22Rv1 (cell line): ENCODE results near the gene TRMT61B.

Source experiments
- H3K27ac ChIP-seq: fragments of 450-650 bp; 2 replicates; pipeline ENCODE4 v1.5.1; 2017
- ZFX ChIP-seq: fragments of 450-650 bp; IDR thresholded peaks from 2 replicates; pipeline ENCODE4 v1.6.1; 2017; ENCODE audit warnings: antibody characterized with exemption, borderline replicate concordance
- TF ChIP-seq, protein P1 (sequence below): fragments of 450-650 bp; IDR thresholded peaks from 2 replicates; pipeline ENCODE4 v1.5.1; 2017; ENCODE audit warnings: mild to moderate bottlenecking

Gene TRMT61B

DNA sequence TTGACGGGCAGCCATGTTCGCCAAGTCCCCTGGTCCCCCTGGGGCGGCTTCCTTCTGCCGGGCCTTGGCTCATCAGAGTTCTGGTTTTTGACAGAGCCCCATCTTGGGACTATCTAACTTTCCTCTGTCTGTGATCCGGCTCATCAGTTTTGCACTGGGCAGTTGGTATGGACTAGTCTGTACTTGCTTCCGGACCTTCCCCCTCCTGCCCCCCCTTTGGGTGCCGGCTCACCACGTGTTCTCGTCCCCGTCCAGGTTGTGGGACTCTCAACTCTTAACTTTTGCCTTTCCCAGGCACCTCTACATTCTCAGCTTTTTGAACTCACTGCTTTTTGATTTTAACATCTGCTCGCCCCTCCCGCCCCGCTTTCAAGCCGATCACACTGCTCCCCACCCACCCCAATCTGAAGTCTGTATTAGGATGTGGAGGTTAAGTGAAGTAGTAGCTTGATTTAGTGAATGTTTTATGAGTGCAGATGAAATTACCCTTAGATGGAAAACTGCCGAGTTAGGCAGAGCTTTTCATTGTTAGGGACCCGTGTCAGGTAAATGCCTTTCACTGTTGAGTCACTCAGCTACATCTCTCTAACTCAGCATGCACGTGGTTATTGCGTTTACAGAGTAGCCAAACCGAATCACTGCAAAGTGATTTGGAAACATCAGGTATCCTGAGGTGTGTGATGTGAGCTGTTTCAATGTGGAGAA is 25.2 kb upstream of the TRMT61B start:
- no peak for TF ChIP-seq ZFX
- TF ChIP-seq, protein P1, sequence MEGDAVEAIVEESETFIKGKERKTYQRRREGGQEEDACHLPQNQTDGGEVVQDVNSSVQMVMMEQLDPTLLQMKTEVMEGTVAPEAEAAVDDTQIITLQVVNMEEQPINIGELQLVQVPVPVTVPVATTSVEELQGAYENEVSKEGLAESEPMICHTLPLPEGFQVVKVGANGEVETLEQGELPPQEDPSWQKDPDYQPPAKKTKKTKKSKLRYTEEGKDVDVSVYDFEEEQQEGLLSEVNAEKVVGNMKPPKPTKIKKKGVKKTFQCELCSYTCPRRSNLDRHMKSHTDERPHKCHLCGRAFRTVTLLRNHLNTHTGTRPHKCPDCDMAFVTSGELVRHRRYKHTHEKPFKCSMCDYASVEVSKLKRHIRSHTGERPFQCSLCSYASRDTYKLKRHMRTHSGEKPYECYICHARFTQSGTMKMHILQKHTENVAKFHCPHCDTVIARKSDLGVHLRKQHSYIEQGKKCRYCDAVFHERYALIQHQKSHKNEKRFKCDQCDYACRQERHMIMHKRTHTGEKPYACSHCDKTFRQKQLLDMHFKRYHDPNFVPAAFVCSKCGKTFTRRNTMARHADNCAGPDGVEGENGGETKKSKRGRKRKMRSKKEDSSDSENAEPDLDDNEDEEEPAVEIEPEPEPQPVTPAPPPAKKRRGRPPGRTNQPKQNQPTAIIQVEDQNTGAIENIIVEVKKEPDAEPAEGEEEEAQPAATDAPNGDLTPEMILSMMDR = no peak
- peak overlapping the region; percentile 83 for H3K27ac ChIP-seq

DNA sequence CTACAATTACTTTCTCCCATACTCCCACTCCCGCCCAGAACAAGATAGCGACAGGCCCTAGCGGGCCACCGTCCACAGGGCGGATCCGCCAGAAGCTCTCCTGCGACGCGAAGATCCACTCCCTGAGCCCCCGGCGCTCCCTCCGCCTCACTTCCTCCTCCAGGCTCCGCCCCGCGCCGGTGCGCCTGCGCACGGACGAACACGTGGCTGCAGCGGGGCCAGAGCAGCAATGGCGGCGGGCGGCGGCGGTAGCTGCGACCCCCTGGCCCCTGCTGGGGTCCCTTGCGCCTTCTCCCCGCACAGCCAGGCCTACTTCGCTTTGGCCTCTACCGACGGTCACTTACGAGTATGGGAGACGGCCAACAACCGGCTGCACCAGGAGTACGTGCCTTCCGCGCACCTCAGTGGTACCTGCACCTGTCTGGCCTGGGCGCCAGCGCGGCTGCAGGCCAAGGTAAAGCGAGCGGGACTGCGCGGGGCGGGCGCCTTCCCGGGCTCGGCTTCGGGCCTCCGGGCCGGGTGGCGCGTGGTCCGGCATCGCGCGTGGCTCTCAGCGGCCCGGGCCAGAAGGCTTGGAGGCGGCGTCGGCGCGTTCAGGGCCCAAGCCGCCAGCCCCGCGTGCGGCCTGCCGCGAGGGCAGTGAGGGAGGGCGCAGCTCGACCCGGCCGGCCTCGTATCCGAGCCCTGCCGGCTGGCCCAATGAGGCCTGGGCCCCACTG is 24.5 kb upstream of the TRMT61B start, which contains the start of gene WDR43:
WDR43 (plus strand) TSS at position 198 of the 719 bp plus-strand sequence; CDS start at position 230, 32 bp downstream.
- H3K27ac ChIP-seq = peak within 1 kb of the TSS; percentile 83

DNA sequence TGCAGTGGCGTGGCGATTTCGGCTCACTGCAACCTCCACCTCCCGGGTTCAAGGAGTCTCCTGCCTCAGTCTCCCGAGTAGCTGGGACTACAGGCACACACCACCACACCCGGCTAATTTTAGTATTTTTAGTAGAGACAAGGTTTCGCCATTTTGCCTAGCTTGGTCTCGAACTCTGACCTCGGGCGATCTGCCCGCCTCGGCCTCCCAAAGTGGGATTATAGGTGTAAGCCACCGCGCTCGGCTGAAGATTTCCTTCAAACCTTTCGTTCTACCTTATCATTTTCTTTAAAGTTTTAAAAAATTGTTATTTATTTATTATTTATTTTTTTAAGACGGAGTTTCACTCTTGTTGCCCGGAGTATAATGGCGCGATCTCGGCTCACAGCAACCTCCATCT is 23.4 kb upstream of the TRMT61B start:
- TF ChIP-seq, protein P1 = no peak
- no peak for TF ChIP-seq ZFX
- peak overlapping the region; percentile 83; the same call in 1 of the 2 replicates for H3K27ac ChIP-seq

More for the DNA sequence above, 24.5 kb upstream of the TRMT61B start, which contains the start of gene WDR43:
- no peak for TF ChIP-seq ZFX
- TF ChIP-seq, protein P1 = no peak

DNA sequence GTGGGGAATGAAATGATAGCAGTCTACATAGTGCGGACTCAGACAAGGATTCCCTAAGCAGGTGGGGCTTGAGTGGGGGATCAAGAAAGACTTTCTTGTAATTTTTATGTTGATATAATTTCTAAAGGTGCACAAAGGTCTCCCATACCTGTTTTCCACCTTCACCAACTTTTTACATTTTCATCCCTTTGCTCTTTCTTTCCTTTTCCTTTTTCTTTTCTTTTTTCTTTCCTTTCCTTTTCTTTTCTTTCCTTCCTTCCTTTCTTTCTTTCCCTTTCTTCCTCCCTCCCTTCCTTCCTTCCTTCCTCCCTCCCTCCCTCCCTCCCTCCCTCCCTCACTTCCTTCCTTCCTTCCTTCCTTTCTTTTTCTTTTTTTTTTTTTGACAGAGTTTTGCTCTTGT is 10.1 kb upstream of the TRMT61B start:
- TF ChIP-seq, protein P1 = no peak
- TF ChIP-seq ZFX = no peak
- no peak overlapping the region for H3K27ac ChIP-seq

DNA sequence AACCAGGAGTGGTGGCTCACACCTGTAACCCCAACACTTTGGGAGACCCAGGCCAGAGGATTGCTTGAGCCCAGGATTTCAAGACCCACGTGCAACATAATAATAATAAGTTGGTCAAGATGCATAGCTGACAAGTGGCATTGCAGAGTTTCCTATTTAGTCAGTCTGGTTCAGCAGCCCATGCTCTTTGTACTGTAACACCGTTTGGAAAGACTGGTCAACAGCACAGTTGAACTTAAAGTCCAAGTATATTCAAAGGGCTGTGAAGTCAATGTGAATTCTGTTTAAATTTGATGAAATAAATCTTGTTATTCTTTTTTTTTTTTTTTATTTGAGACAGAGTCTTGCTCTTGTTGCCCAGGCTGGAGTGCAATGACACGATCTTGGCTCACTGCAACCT is 1.5 kb upstream of the TRMT61B start:
- no peak for TF ChIP-seq ZFX
- TF ChIP-seq, protein P1 = no peak
- no peak overlapping the region for H3K27ac ChIP-seq

DNA sequence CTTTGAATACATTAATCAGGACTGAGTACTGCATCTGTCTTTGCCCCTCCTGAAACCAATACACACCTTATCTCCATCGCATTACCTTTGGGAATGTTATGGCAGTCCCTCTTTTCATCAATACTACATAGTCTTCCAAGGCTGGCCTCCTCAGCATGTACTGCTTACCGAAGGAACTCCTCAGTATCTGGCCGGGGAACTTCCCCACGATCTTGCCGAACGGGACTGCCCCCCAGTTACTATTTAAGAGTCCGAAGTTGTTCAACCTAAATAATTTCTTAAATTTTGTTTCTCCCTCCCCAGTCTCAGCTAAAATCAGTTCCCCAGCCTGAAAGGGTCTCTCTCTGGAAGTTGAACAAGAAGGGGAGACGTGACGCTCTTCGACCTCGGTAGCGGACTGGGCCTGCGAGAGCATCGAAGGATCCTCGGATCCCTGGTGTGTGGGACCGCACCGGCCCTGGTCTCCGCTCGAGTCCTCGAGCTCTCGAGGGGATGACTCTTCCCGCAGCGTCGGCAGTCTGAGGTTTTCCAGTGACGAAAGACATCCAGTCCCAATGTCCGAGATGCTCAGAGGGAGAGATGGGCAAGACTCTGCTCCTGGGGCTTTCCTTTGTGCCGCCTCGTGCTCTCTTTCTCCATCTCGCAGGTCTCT is 489 bp downstream of the TRMT61B start:
- no peak for TF ChIP-seq ZFX
- TF ChIP-seq, protein P1 = no peak
- peak overlapping the region; percentile 70 for H3K27ac ChIP-seq
